Liver (tissue), 9 donors: Measurements from ENCODE around the gene SOX11. TPM values are rescaled to one million over a fixed set of nuclear protein-coding genes. Genes with fewer than 3 reads are reported as not detected.

ENCODE experiments used
- DNase-seq: peaks from one replicate; pipeline ENCODE4 v3.0.0-alpha.2; 2017; ENCODE audit warnings: low spot score
- H3K27ac ChIP-seq, 2 donors: one replicate each; pipeline ENCODE4 v1.7.0; 2013; ENCODE audit warnings: inconsistent platforms in 2 of 2, low read length in 2 of 2, control low read depth in 1 of 2, low read depth in 1 of 2, mild to moderate bottlenecking in 1 of 2
- H3K27me3 ChIP-seq, 4 donors: one replicate each; pipeline versions ENCODE4 v1.6.1 to v1.7.0; 2013; ENCODE audit warnings: low read length in 3 of 4, inconsistent platforms in 1 of 4, mild to moderate bottlenecking in 1 of 4, moderate library complexity in 1 of 4; ENCODE audit not compliant: control insufficient read depth in 4 of 4, insufficient read depth in 4 of 4
- H3K36me3 ChIP-seq, 4 donors: one replicate each; pipeline versions ENCODE4 v1.6.1 to v1.7.0; 2013; ENCODE audit warnings: low read length in 3 of 4, mild to moderate bottlenecking in 3 of 4, low read depth in 1 of 4, moderate library complexity in 1 of 4; ENCODE audit not compliant: control insufficient read depth in 4 of 4, insufficient read depth in 3 of 4
- H3K4me1 ChIP-seq, 4 donors: one replicate each; pipeline versions ENCODE4 v1.6.1 to v1.7.0; 2013; ENCODE audit warnings: low read length in 3 of 4, mild to moderate bottlenecking in 3 of 4, moderate library complexity in 1 of 4; ENCODE audit not compliant: control insufficient read depth in 4 of 4, insufficient read depth in 4 of 4
- H3K4me3 ChIP-seq, 3 donors: one replicate each; pipeline versions ENCODE4 v1.6.1 to v1.7.0; 2013; ENCODE audit warnings: low read length in 3 of 3, control low read depth in 1 of 3, low read depth in 1 of 3, mild to moderate bottlenecking in 1 of 3
- H3K9ac ChIP-seq, 2 donors: one replicate each; pipeline ENCODE4 v1.7.0; 2013; ENCODE audit warnings: low read length in 2 of 2, mild to moderate bottlenecking in 2 of 2, moderate library complexity in 2 of 2, control low read depth in 1 of 2, low read depth in 1 of 2
- H3K9me3 ChIP-seq, 4 donors: one replicate each; pipeline versions ENCODE4 v1.6.1 to v1.7.0; 2013; ENCODE audit warnings: low read length in 3 of 4; ENCODE audit not compliant: control insufficient read depth in 4 of 4
- ATF3 ChIP-seq: IDR thresholded peaks from 2 replicates; pipeline ENCODE4 v1.6.1; 2016; ENCODE audit warnings: antibody characterized with exemption
- CTCF ChIP-seq: fragments of 150-350 bp; IDR thresholded peaks from 2 replicates; pipeline ENCODE4 v1.5.1; 2017; ENCODE audit warnings: improper control_type of control experiment, low read depth, low read length; ENCODE audit not compliant: missing input control
- EGR1 ChIP-seq, 2 donors: IDR thresholded peaks; 2 replicates each; pipeline ENCODE4 v1.6.1; 2016 to 2018; ENCODE audit warnings: antibody characterized with exemption in 2 of 2, low read depth in 2 of 2
- FOXA2 ChIP-seq: IDR thresholded peaks from 2 replicates; pipeline ENCODE4 v1.6.1; 2016; ENCODE audit warnings: antibody characterized with exemption
- GABPA ChIP-seq, 2 donors: IDR thresholded peaks in 1 of 2; conservative IDR thresholded peaks in 1 of 2; 2 replicates each; pipeline ENCODE4 v1.6.1; 2016; ENCODE audit warnings: antibody characterized with exemption in 2 of 2, mild to moderate bottlenecking in 1 of 2, moderate library complexity in 1 of 2
- HNF4A ChIP-seq, 2 donors: conservative IDR thresholded peaks; 2 replicates each; pipeline ENCODE4 v1.6.1; 2016; ENCODE audit warnings: antibody characterized with exemption in 2 of 2, mild to moderate bottlenecking in 2 of 2
- HNF4G ChIP-seq: IDR thresholded peaks from 2 replicates; pipeline ENCODE4 v1.6.1; 2016; ENCODE audit warnings: antibody characterized with exemption
- JUND ChIP-seq, 2 donors: IDR thresholded peaks; 2 replicates each; pipeline ENCODE4 v1.6.1; 2016; ENCODE audit warnings: antibody characterized with exemption in 2 of 2
- NR2F2 ChIP-seq: IDR thresholded peaks from 2 replicates; pipeline ENCODE4 v1.6.1; 2016; ENCODE audit warnings: antibody characterized with exemption
- RAD21 ChIP-seq, 2 donors: IDR thresholded peaks; 2 replicates each; pipeline ENCODE4 v1.6.1; 2016; ENCODE audit warnings: antibody characterized with exemption in 2 of 2, mild to moderate bottlenecking in 2 of 2
- REST ChIP-seq: IDR thresholded peaks from 2 replicates; pipeline ENCODE4 v1.6.1; 2016; ENCODE audit warnings: antibody characterized with exemption, mild to moderate bottlenecking
- TAF1 ChIP-seq: conservative IDR thresholded peaks from 2 replicates; pipeline ENCODE4 v1.6.1; 2016; ENCODE audit warnings: antibody characterized with exemption, mild to moderate bottlenecking
- YY1 ChIP-seq: IDR thresholded peaks from 2 replicates; pipeline ENCODE4 v1.6.1; 2016; ENCODE audit warnings: antibody characterized with exemption, mild to moderate bottlenecking
- ZBTB33 ChIP-seq: IDR thresholded peaks from 2 replicates; pipeline ENCODE4 v1.6.1; 2016; ENCODE audit warnings: antibody characterized with exemption
- WGBS: extraction: QIAGEN DNeasy Blood & Tissue Kit; methylation state at CpG from one replicate; pipeline ENCODE4 v1.1.7; 2013; 5-methylcytosine and 5-hydroxymethylcytosine counted together
- polyA plus RNA-seq, 2 donors: library from polyadenylated mRNA; stranded (reverse) in 1 of 2; unstranded in 1 of 2; fragments of 200-250 nt in 1 of 2; fragments of >200 nt in 1 of 2; fragmentation: Nextera tagmentation in 1 of 2; extraction: Ambion mirVana in 1 of 2; gene quantifications; one replicate each; pipeline versions ENCODE4 v1.2.1 to v1.2.3, GENCODE V29; 2013 to 2015
- total RNA-seq, 2 donors: library from RNA; depleted of rRNA; stranded (reverse); fragments of >200 nt; gene quantifications; one replicate each; pipeline ENCODE4 v1.2.3, GENCODE V29; 2014
- donor health status: healthy.
- donor health status: healthy.
- donor health status: healthy.
- donor health status: healthy.
- donor health status: healthy.

Gene SOX11
- total and polyA plus RNA-seq, 4 donors: 0.09 TPM; not detected in 3

GRCh38 chr2:5735521-5735861 is 43.3 kb downstream of the SOX11 start:
- H3K36me3 ChIP-seq: no peaks in the 10 kb centered on the region
- H3K27me3 ChIP-seq: peaks cover 0 to 8% (median 2%) of the 10 kb centered on the region in 4 donors
- TF ChIP-seq JUND (IDR thresholded peaks at IDR 0.05): no peak
- peaks cover 0 to 2% (median 0%) of the 10 kb centered on the region in 4 donors for H3K9me3 ChIP-seq
- no peaks in the 10 kb centered on the region for H3K4me1 ChIP-seq
- no peak overlapping the region for H3K9ac ChIP-seq
- 67% methylated on average over 6 of the region's 6 CpGs for WGBS
- H3K27ac ChIP-seq: no peak overlapping the region
- DNase-seq: no peak
- H3K4me3 ChIP-seq: no peak overlapping the region

- TF ChIP-seq EGR1 (IDR thresholded peaks at IDR 0.05; ENCODE audit: low read depth in 2 of 2) (no peak), TAF1 (no peak), NR2F2 (no peak), REST (no peak), ZBTB33 (no peak), ATF3 (no peak), RAD21 (IDR thresholded peaks at IDR 0.05) (no peak), GABPA (IDR thresholded peaks at IDR 0.05 in 1 of 2, conservative IDR thresholded peaks at IDR 0.05 in 1 of 2) (no peak), HNF4G (no peak), CTCF (no peak), HNF4A (conservative IDR thresholded peaks at IDR 0.05) (no peak), FOXA2 (no peak), JUND (IDR thresholded peaks at IDR 0.05) (no peak), YY1 (no peak)
- 52% methylated on average over 5 of the region's 5 CpGs for WGBS
- H3K9ac ChIP-seq: no peak overlapping the region
These were observed 43.9 kb downstream of the SOX11 start for GRCh38 chr2:5736050-5736449.

More at GRCh38 chr2:5736050-5736449, 43.9 kb downstream of the SOX11 start:
- Histone ChIP-seq H3K36me3 (no peaks in the 10 kb centered on the region), H3K27ac (no peak overlapping the region), H3K4me1 (no peaks in the 10 kb centered on the region), H3K4me3 (no peak overlapping the region), H3K27me3 (peaks cover 0 to 8% (median 2%) of the 10 kb centered on the region in 4 donors), H3K9me3 (peaks cover 0 to 2% (median 0%) of the 10 kb centered on the region in 4 donors)
- no peak for DNase-seq
